AG09319 (cell line): ENCODE data around the gene AGAP1.

Source experiments
- DNase-seq: peaks from one replicate; pipeline ENCODE4 v3.0.0-alpha.2; 2010; ENCODE audit warnings: low read depth; ENCODE audit errors: extremely low read depth
- CTCF ChIP-seq: IDR thresholded peaks from 2 replicates; pipeline ENCODE4 v1.5.1; 2011; ENCODE audit warnings: low read depth, mild to moderate bottlenecking, inconsistent platforms, low read length, moderate library complexity

AGAP1 gene

GRCh38 chr2:235471186-235471747, 22.6 kb upstream of the AGAP1 start:
- no peak for DNase-seq
- TF ChIP-seq CTCF, result no peak

- TF ChIP-seq CTCF, result no peak
- DNase-seq, result no peak
These were observed 21.4 kb upstream of the AGAP1 start for GRCh38 chr2:235472443-235472842.

GRCh38 chr2:235478609-235479008, 15.2 kb upstream of the AGAP1 start:
- no peak for DNase-seq
- TF ChIP-seq CTCF, result no peak

- TF ChIP-seq CTCF, result no peak
- DNase-seq, result no peak
These were observed 14.2 kb upstream of the AGAP1 start for GRCh38 chr2:235479604-235480003.

GRCh38 chr2:235480614-235481013, 13.2 kb upstream of the AGAP1 start:
- no peak for TF ChIP-seq CTCF
- no peak for DNase-seq

- TF ChIP-seq CTCF, result no peak
- no peak for DNase-seq
These were observed 10.5 kb upstream of the AGAP1 start for GRCh38 chr2:235483313-235483712.

- DNase-seq, result no peak
- TF ChIP-seq CTCF, result no peak
These were observed 8.5 kb upstream of the AGAP1 start for GRCh38 chr2:235485362-235485761.
